Inferior parietal cortex (tissue), 1 donor: ENCODE measurements around the gene IL37.
"Not testable (repeated sequence)": the region's sequence is repeated elsewhere in the genome, so short reads cannot be mapped to it uniquely, and the experiment has no call there.

Experiments used
- DNase-seq: peaks from one replicate; pipeline ENCODE4 v3.0.0-alpha.2; 2016; ENCODE audit errors: extremely low spot score

The IL37 gene

GRCh38 chr2:112889976-112890375 is 21.0 kb upstream of the IL37 start:
- peak; percentile 23 for DNase-seq

- peak; percentile 29 for DNase-seq
These were observed 19.6 kb upstream of the IL37 start for GRCh38 chr2:112891385-112891831.

- DNase-seq = no peak
These were observed 17.2 kb upstream of the IL37 start for GRCh38 chr2:112893752-112894151.

- DNase-seq = no peak
These were observed 13.9 kb upstream of the IL37 start for GRCh38 chr2:112896909-112897623.

GRCh38 chr2:112897624-112897978 is 13.4 kb upstream of the IL37 start:
- DNase-seq = no peak

GRCh38 chr2:112901431-112902065 is 9.4 kb upstream of the IL37 start:
- DNase-seq = not testable (repeated sequence)

- no peak for DNase-seq
These were observed 8.1 kb upstream of the IL37 start for GRCh38 chr2:112902816-112903215.

- DNase-seq = no peak
These were observed 6.1 kb upstream of the IL37 start for GRCh38 chr2:112904883-112905282.

- no peak for DNase-seq
These were observed 4.7 kb upstream of the IL37 start for GRCh38 chr2:112906276-112906675.

GRCh38 chr2:112907001-112907949 is 3.7 kb upstream of the IL37 start:
- DNase-seq = no peak

GRCh38 chr2:112908559-112908958 is 2.4 kb upstream of the IL37 start:
- not testable (repeated sequence) for DNase-seq

GRCh38 chr2:112910219-112910618 is 746 bp upstream of the IL37 start:
- DNase-seq = no peak

GRCh38 chr2:112912403-112912802 is 1.4 kb downstream of the IL37 start:
- DNase-seq = no peak

GRCh38 chr2:112915300-112916144 is 4.6 kb downstream of the IL37 start:
- DNase-seq = no peak

GRCh38 chr2:112916145-112916571 is 5.2 kb downstream of the IL37 start:
- DNase-seq = no peak

- DNase-seq = no peak
These were observed 5.8 kb downstream of the IL37 start for GRCh38 chr2:112916625-112917247.

GRCh38 chr2:112917856-112918255 is 6.9 kb downstream of the IL37 start:
- DNase-seq = no peak

GRCh38 chr2:112918256-112918655 is 7.3 kb downstream of the IL37 start:
- peak; percentile 22 for DNase-seq

- DNase-seq = no peak
These were observed 8.1 kb downstream of the IL37 start for GRCh38 chr2:112919086-112919485.

GRCh38 chr2:112920923-112921532 is 10.1 kb downstream of the IL37 start:
- DNase-seq = no peak
